GM18873 (cell line): ENCODE results near the gene DHFR.
"Not testable (repeated sequence)": the region's sequence is repeated elsewhere in the genome, so short reads cannot be mapped to it uniquely, and the experiment has no call there.

Experiments
- ATAC-seq: cut with Tn5 transposase; IDR thresholded peaks from one replicate; pipeline ENCODE4 v1.9.1; 2021; ENCODE audit warnings: mild to moderate bottlenecking, moderate library complexity, moderate number of reproducible peaks; ENCODE audit not compliant: unreplicated experiment, low FRiP score

Gene DHFR

GRCh38 chr5:80600943-80601693 lies 53.7 kb downstream of the DHFR start:
- no peak for ATAC-seq

- ATAC-seq = no peak
These were observed 57.3 kb downstream of the DHFR start for GRCh38 chr5:80597500-80597899.

- ATAC-seq = no peak
These were observed 60.0 kb downstream of the DHFR start for GRCh38 chr5:80594810-80595209.

- ATAC-seq = no peak
These were observed 62.0 kb downstream of the DHFR start for GRCh38 chr5:80592761-80593160.

- ATAC-seq = no peak
These were observed 62.7 kb downstream of the DHFR start for GRCh38 chr5:80592105-80592504.

- no peak for ATAC-seq
These were observed 63.4 kb downstream of the DHFR start for GRCh38 chr5:80591352-80591751.

GRCh38 chr5:80590766-80591165 lies 64.0 kb downstream of the DHFR start:
- ATAC-seq = no peak

GRCh38 chr5:80588858-80589540 lies 65.8 kb downstream of the DHFR start:
- no peak for ATAC-seq

GRCh38 chr5:80584770-80585169 lies 70.0 kb downstream of the DHFR start:
- ATAC-seq = no peak

GRCh38 chr5:80580291-80580690 lies 74.5 kb downstream of the DHFR start:
- not testable (repeated sequence) for ATAC-seq

GRCh38 chr5:80579050-80579449 lies 75.7 kb downstream of the DHFR start:
- ATAC-seq = no peak

- no peak for ATAC-seq
These were observed 77.1 kb downstream of the DHFR start for GRCh38 chr5:80577707-80578106.

- ATAC-seq = no peak
These were observed 78.4 kb downstream of the DHFR start for GRCh38 chr5:80576383-80576782.
